Uterus (tissue), 4 donors: ENCODE measurements around the gene SPTLC3. TPM values are rescaled to one million over a fixed set of nuclear protein-coding genes. Genes with fewer than 3 reads are reported as not detected.

Experiments used
- DNase-seq, 2 donors: peaks; one replicate each; pipeline ENCODE4 v3.0.0-alpha.2; 2019 to 2020
- H3K27ac ChIP-seq, 2 donors: fragments of 200-600 bp; sonication (generic); 1 replicate in 1 of 2; 2 replicates in 1 of 2; pipeline ENCODE4 v1.5.1; 2016 to 2018
- H3K27me3 ChIP-seq, 2 donors: fragments of 200-600 bp; sonication (generic); one replicate each; pipeline ENCODE4 v1.5.1; 2018 to 2019; ENCODE audit warnings: control low read depth in 1 of 2
- H3K36me3 ChIP-seq, 2 donors: fragments of 200-600 bp; sonication (generic); one replicate each; pipeline ENCODE4 v1.5.1; 2019; ENCODE audit warnings: control low read depth in 1 of 2
- H3K4me1 ChIP-seq, 2 donors: fragments of 200-600 bp; sonication (generic); one replicate each; pipeline ENCODE4 v1.5.1; 2018 to 2019; ENCODE audit warnings: control low read depth in 1 of 2
- H3K4me3 ChIP-seq, 2 donors: fragments of 200-600 bp; sonication (generic); 1 replicate in 1 of 2; 2 replicates in 1 of 2; pipeline ENCODE4 v1.5.1; 2018 to 2019; ENCODE audit warnings: mild to moderate bottlenecking in 1 of 2
- H3K9me3 ChIP-seq, 2 donors: fragments of 200-600 bp; sonication (generic); one replicate each; pipeline ENCODE4 v1.5.1; 2019; ENCODE audit warnings: control low read depth in 1 of 2
- CTCF ChIP-seq, 4 experiments: fragments of 200-600 bp in 2 of 4; fragments of 450-650 bp in 2 of 4; sonication (generic) in 2 of 4; IDR thresholded peaks; one replicate each; pipeline ENCODE4 v1.5.1; 2016 to 2019; ENCODE audit warnings: antibody characterized with exemption in 4 of 4, mild to moderate bottlenecking in 2 of 4, moderate library complexity in 1 of 4
- POLR2A ChIP-seq, 2 donors: fragments of 450-650 bp; IDR thresholded peaks; one replicate each; pipeline ENCODE4 v1.6.1; 2016; ENCODE audit warnings: antibody characterized with exemption in 2 of 2, mild to moderate bottlenecking in 1 of 2, moderate library complexity in 1 of 2
- intact Hi-C: fragments of 100-400 bp; cut with DNase I; formaldehyde crosslinking; loops from one replicate; pipeline ENCODE4 v1.15.1; 2023; ENCODE audit warnings: low total_unique reads
- total RNA-seq, 4 donors: library from RNA; depleted of rRNA in 3 of 4; stranded (reverse); fragments of >200 nt in 3 of 4; gene quantifications; one replicate each; pipeline versions ENCODE4 v1.1.0 to v1.2.4, GENCODE V29; 2014 to 2023
- donor health status: DM: yes; HTN: yes; CAD: no.

Gene SPTLC3
- total RNA-seq, 4 donors from 2014 or later: 0.51 to 23.9 (median 4.5) TPM

GRCh38 chr20:13062789-13063188, 54.0 kb downstream of the SPTLC3 start:
- Histone ChIP-seq H3K9me3 (no peaks in the 10 kb centered on the region), H3K27ac (no peak overlapping the region), H3K4me1 (no peaks in the 10 kb centered on the region), H3K27me3 (no peaks in the 10 kb centered on the region), H3K36me3 (no peaks in the 10 kb centered on the region), H3K4me3 (no peak overlapping the region)
- intact Hi-C loops: no loop called here
- TF ChIP-seq POLR2A (IDR thresholded peaks at IDR 0.05) (no peak), CTCF (IDR thresholded peaks at IDR 0.05) (no peak)
- DNase-seq: no peak

- TF ChIP-seq CTCF (IDR thresholded peaks at IDR 0.05) (no peak), POLR2A (IDR thresholded peaks at IDR 0.05) (no peak)
- no peaks in the 10 kb centered on the region for H3K4me1 ChIP-seq
- H3K36me3 ChIP-seq: no peaks in the 10 kb centered on the region
- H3K4me3 ChIP-seq: no peak overlapping the region
- H3K27me3 ChIP-seq: no peaks in the 10 kb centered on the region
- H3K9me3 ChIP-seq: no peaks in the 10 kb centered on the region
- intact Hi-C loops: no loop called here
- H3K27ac ChIP-seq: no peak overlapping the region
- DNase-seq: no peak
These were observed 59.6 kb downstream of the SPTLC3 start for GRCh38 chr20:13068336-13068735.

- Histone ChIP-seq H3K27ac (no peak overlapping the region), H3K36me3 (no peaks in the 10 kb centered on the region), H3K4me1 (no peaks in the 10 kb centered on the region), H3K27me3 (no peaks in the 10 kb centered on the region), H3K4me3 (no peak overlapping the region), H3K9me3 (no peaks in the 10 kb centered on the region)
- intact Hi-C loops: no loop called here
- no peak for DNase-seq
- TF ChIP-seq CTCF (IDR thresholded peaks at IDR 0.05) (no peak), POLR2A (IDR thresholded peaks at IDR 0.05) (no peak)
These were observed 73.1 kb downstream of the SPTLC3 start for GRCh38 chr20:13081877-13082276.

- Histone ChIP-seq H3K27me3 (no peaks in the 10 kb centered on the region), H3K27ac (no peak overlapping the region), H3K36me3 (no peaks in the 10 kb centered on the region), H3K4me3 (no peak overlapping the region), H3K4me1 (no peaks in the 10 kb centered on the region), H3K9me3 (no peaks in the 10 kb centered on the region)
- TF ChIP-seq POLR2A (IDR thresholded peaks at IDR 0.05) (no peak), CTCF (IDR thresholded peaks at IDR 0.05) (no peak)
- no peak for DNase-seq
- intact Hi-C loops: no loop called here
These were observed 73.6 kb downstream of the SPTLC3 start for GRCh38 chr20:13082378-13082777.

GRCh38 chr20:13085275-13085674, 76.5 kb downstream of the SPTLC3 start:
- TF ChIP-seq CTCF (IDR thresholded peaks at IDR 0.05): no peak
- no peak for TF ChIP-seq POLR2A (IDR thresholded peaks at IDR 0.05)
- no peaks in the 10 kb centered on the region for H3K9me3 ChIP-seq
- no peaks in the 10 kb centered on the region for H3K36me3 ChIP-seq
- intact Hi-C loops: no loop called here
- no peak overlapping the region for H3K4me3 ChIP-seq
- no peak overlapping the region for H3K27ac ChIP-seq
- no peaks in the 10 kb centered on the region for H3K27me3 ChIP-seq
- DNase-seq: no peak
- H3K4me1 ChIP-seq: no peaks in the 10 kb centered on the region
